Keratinocyte (primary cell): ENCODE measurements around the gene IFNA7.

Experiments
- EZH2 ChIP-seq: IDR thresholded peaks from one replicate; pipeline ENCODE4 v1.6.1; 2012; ENCODE audit warnings: inconsistent platforms, mild to moderate bottlenecking, low read length, moderate library complexity
- TF ChIP-seq, protein P1 (sequence below), 3 experiments: IDR thresholded peaks in 1 of 3; conservative IDR thresholded peaks in 1 of 3; optimal IDR thresholded peaks in 1 of 3; 2 replicates in 2 of 3; 3 replicates in 1 of 3; pipeline versions ENCODE3 to v1.5.1; 2011; ENCODE audit warnings: low read length in 3 of 3, mild to moderate bottlenecking in 3 of 3, moderate library complexity in 2 of 3, control low read depth in 1 of 3, inconsistent platforms in 1 of 3; ENCODE audit not compliant: insufficient read depth in 2 of 3; ENCODE audit errors: extremely low read depth in 1 of 3

DNA sequence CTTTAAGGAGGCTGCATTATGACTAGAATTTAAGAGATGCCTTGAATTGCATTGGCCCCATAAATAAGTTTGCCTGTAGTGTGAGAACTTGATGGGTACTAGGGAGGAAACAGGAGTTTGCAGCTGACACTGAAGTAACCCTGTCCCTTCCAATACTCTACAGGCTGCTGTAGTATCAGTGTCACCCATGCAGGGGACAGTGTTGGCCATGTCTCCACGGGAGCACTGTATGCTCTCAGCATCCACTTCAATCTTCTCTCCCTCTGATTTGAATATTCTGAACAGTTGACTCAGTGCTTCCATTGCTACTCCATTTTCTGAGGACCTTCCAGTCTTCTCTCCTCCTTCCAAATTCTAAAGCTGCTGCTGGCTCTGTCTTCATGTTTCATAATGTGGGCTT is 49.2 kb upstream of the IFNA7 start:
- TF ChIP-seq, protein P1, sequence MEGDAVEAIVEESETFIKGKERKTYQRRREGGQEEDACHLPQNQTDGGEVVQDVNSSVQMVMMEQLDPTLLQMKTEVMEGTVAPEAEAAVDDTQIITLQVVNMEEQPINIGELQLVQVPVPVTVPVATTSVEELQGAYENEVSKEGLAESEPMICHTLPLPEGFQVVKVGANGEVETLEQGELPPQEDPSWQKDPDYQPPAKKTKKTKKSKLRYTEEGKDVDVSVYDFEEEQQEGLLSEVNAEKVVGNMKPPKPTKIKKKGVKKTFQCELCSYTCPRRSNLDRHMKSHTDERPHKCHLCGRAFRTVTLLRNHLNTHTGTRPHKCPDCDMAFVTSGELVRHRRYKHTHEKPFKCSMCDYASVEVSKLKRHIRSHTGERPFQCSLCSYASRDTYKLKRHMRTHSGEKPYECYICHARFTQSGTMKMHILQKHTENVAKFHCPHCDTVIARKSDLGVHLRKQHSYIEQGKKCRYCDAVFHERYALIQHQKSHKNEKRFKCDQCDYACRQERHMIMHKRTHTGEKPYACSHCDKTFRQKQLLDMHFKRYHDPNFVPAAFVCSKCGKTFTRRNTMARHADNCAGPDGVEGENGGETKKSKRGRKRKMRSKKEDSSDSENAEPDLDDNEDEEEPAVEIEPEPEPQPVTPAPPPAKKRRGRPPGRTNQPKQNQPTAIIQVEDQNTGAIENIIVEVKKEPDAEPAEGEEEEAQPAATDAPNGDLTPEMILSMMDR (optimal IDR thresholded peaks at IDR 0.05 in 1 of 3, IDR thresholded peaks at IDR 0.05 in 1 of 3, conservative IDR thresholded peaks at IDR 0.05 in 1 of 3; ENCODE audit: extremely low read depth in 1 of 3, insufficient read depth in 2 of 3, low read length in 3 of 3): no peak
- no peak for TF ChIP-seq EZH2
